Measurements from ENCODE around the gene DGLUCY. TPM values are rescaled to one million over a fixed set of nuclear protein-coding genes. Genes with fewer than 3 reads are reported as not detected.

DGLUCY gene
- total and polyA plus RNA-seq, 2 of the 13 experiments (the other 11 are each of a cell fraction or from before 2014, with no cell fraction given), result 14.8 to 36.3 TPM

DNA sequence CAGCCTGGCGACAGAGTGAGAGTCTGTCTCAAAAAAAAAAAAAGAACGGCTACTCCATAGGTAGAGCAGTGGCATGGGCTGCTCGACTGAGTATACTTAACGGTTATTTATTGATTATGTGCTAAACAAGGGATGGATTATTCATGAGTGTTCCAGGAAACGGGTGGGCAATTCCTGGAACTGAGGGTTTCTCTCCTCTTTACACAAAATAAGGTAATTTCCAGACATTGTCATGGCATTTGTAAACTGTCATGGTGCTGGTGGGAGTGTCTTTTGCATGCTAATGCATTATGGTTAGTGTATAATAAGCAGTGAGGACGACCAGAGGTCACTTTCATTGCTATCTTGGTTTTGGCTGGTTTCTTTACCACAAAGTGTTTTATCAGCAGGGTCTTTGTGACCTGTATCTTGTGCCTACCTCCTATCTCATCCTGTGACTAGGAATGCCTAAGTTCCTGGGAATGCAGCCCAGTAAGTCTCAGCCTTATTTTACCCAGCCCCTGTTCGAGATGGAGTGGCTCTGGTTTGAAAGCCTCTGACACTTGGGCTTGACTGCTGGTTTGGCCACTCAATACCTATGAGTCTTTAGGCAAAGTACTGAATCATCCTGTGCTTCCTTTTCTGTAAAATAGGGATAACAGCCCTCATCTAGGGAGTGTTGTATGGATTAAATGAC lies 3.2 kb downstream of the DGLUCY start:
- ATAC-seq, result no peak
- intact Hi-C loops (cut with micrococcal nuclease; ENCODE audit: unreplicated experiment), result no loop called here

More for the DNA sequence above, 3.2 kb downstream of the DGLUCY start:
- POLR2A ChIA-PET, result no interaction called here
- DNase-seq (ENCODE audit: low spot score), result no peak
- Histone ChIP-seq H3K4me3 (replicated peaks in 1 of 3; ENCODE audit: insufficient read depth in 1 of 3, low read depth in 2 of 3, low read length in 3 of 3) (no peak overlapping the region), H3K9ac (ENCODE audit: insufficient read depth, low read depth, low read length) (no peak overlapping the region), H3K27me3 (ENCODE audit: control insufficient read depth in 1 of 2, insufficient read depth in 2 of 2, low read length in 2 of 2) (no peaks in the 10 kb centered on the region; a peak in 1 of 5 replicates), H2AFZ (ENCODE audit: low read length) (no peak overlapping the region), H3K4me1 (ENCODE audit: insufficient read depth, low read length) (peaks cover 50% of the 10 kb centered on the region), H4K20me1 (ENCODE audit: insufficient read depth, low read length) (no peaks in the 10 kb centered on the region), H3K79me2 (ENCODE audit: insufficient read depth, low read length) (peaks cover 26% of the 10 kb centered on the region), H3K4me2 (ENCODE audit: low read depth, low read length) (no peak overlapping the region), H3K9me3 (ENCODE audit: low read length) (no peaks in the 10 kb centered on the region), H3K27ac (ENCODE audit: extremely low read length, insufficient read depth, low read length) (no peak overlapping the region), H3K36me3 (replicated peaks in 1 of 2; ENCODE audit: control insufficient read depth in 1 of 2, insufficient read depth in 2 of 2, low read length in 2 of 2) (no peaks in the 10 kb centered on the region)
- no TSS peak for BruUV-seq (replicated peaks)
- CTCF ChIA-PET (ENCODE audit: low intra/inter-chr PET ratio, low total read pairs), result no interaction called here
- FAIRE-seq, result no peak
- WGBS (ENCODE audit: low lambda C conversion rate), result 81% methylated on average over 7 of the region's 7 CpGs
- in situ Hi-C loops (cut with HindIII; ENCODE audit: extremely low pct_ligation_motif_present, low pct_unique_long_range_greater_than_20kb), result no loop called here
- no peak for TF ChIP-seq GZF1 (CRISPR knock-in tag; IDR thresholded peaks at IDR 0.05)
- TF ChIP-seq, protein P1, sequence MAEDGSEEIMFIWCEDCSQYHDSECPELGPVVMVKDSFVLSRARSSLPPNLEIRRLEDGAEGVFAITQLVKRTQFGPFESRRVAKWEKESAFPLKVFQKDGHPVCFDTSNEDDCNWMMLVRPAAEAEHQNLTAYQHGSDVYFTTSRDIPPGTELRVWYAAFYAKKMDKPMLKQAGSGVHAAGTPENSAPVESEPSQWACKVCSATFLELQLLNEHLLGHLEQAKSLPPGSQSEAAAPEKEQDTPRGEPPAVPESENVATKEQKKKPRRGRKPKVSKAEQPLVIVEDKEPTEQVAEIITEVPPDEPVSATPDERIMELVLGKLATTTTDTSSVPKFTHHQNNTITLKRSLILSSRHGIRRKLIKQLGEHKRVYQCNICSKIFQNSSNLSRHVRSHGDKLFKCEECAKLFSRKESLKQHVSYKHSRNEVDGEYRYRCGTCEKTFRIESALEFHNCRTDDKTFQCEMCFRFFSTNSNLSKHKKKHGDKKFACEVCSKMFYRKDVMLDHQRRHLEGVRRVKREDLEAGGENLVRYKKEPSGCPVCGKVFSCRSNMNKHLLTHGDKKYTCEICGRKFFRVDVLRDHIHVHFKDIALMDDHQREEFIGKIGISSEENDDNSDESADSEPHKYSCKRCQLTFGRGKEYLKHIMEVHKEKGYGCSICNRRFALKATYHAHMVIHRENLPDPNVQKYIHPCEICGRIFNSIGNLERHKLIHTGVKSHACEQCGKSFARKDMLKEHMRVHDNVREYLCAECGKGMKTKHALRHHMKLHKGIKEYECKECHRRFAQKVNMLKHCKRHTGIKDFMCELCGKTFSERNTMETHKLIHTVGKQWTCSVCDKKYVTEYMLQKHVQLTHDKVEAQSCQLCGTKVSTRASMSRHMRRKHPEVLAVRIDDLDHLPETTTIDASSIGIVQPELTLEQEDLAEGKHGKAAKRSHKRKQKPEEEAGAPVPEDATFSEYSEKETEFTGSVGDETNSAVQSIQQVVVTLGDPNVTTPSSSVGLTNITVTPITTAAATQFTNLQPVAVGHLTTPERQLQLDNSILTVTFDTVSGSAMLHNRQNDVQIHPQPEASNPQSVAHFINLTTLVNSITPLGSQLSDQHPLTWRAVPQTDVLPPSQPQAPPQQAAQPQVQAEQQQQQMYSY (CRISPR knock-in tag; IDR thresholded peaks at IDR 0.05), result no peak
- TF ChIP-seq, protein P2, sequence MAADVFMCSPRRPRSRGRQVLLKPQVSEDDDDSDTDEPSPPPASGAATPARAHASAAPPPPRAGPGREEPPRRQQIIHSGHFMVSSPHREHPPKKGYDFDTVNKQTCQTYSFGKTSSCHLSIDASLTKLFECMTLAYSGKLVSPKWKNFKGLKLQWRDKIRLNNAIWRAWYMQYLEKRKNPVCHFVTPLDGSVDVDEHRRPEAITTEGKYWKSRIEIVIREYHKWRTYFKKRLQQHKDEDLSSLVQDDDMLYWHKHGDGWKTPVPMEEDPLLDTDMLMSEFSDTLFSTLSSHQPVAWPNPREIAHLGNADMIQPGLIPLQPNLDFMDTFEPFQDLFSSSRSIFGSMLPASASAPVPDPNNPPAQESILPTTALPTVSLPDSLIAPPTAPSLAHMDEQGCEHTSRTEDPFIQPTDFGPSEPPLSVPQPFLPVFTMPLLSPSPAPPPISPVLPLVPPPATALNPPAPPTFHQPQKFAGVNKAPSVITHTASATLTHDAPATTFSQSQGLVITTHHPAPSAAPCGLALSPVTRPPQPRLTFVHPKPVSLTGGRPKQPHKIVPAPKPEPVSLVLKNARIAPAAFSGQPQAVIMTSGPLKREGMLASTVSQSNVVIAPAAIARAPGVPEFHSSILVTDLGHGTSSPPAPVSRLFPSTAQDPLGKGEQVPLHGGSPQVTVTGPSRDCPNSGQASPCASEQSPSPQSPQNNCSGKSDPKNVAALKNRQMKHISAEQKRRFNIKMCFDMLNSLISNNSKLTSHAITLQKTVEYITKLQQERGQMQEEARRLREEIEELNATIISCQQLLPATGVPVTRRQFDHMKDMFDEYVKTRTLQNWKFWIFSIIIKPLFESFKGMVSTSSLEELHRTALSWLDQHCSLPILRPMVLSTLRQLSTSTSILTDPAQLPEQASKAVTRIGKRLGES (CRISPR knock-in tag; IDR thresholded peaks at IDR 0.05; ENCODE audit: borderline replicate concordance), result no peak
- TF ChIP-seq NFE2L2 (IDR thresholded peaks at IDR 0.05; ENCODE audit: low read length), result no peak
- no peak for TF ChIP-seq PHF5A (CRISPR knock-in tag; IDR thresholded peaks at IDR 0.05; ENCODE audit: low read depth, unreplicated experiment)
- no peak for TF ChIP-seq POLR2AphosphoS2 (IDR thresholded peaks at IDR 0.05; ENCODE audit: low read depth, low read length)
- TF ChIP-seq ZBTB38 (CRISPR knock-in tag; IDR thresholded peaks at IDR 0.05), result no peak
- no peak for TF ChIP-seq RFX1 (IDR thresholded peaks at IDR 0.05)
- TF ChIP-seq ZNF850 (CRISPR knock-in tag; conservative IDR thresholded peaks at IDR 0.05), result no peak
- TF ChIP-seq, protein P3, sequence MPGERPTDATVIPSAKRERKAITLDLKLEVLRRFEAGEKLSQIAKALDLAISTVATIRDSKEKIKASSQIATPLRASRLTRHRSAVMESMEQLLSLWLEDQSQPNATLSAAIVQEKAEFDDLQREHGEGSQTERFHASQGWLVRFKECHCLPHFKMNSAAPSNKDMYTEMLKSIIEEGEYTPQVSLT (CRISPR knock-in tag; IDR thresholded peaks at IDR 0.05; ENCODE audit: borderline replicate concordance, low read depth), result no peak
- no peak for TF ChIP-seq IRX3 (CRISPR knock-in tag; IDR thresholded peaks at IDR 0.05; ENCODE audit: borderline replicate concordance, low read depth)
- no peak for TF ChIP-seq GATAD2A (CRISPR knock-in tag; IDR thresholded peaks at IDR 0.05)
- no peak for TF ChIP-seq ZNF326 (CRISPR knock-in tag; IDR thresholded peaks at IDR 0.05; ENCODE audit: borderline replicate concordance)

Data from HepG2 (cell line).